Mammary epithelial cell (primary cell): ENCODE results near the gene SLC35D2.

Experiments
- EZH2 ChIP-seq: IDR thresholded peaks from 2 replicates; pipeline ENCODE4 v1.6.1; 2012; ENCODE audit warnings: low read length, inconsistent platforms, borderline replicate concordance
- TF ChIP-seq, protein P1 (sequence below), 2 donors: IDR thresholded peaks in 1 of 2; conservative IDR thresholded peaks in 1 of 2; 2 replicates each; pipeline ENCODE4 v1.5.1; 2011 to 2012; ENCODE audit warnings: inconsistent platforms in 2 of 2, low read length in 2 of 2, mild to moderate bottlenecking in 2 of 2, control low read depth in 1 of 2, low read depth in 1 of 2; ENCODE audit not compliant: insufficient read depth in 1 of 2; ENCODE audit errors: extremely low read depth in 1 of 2

DNA sequence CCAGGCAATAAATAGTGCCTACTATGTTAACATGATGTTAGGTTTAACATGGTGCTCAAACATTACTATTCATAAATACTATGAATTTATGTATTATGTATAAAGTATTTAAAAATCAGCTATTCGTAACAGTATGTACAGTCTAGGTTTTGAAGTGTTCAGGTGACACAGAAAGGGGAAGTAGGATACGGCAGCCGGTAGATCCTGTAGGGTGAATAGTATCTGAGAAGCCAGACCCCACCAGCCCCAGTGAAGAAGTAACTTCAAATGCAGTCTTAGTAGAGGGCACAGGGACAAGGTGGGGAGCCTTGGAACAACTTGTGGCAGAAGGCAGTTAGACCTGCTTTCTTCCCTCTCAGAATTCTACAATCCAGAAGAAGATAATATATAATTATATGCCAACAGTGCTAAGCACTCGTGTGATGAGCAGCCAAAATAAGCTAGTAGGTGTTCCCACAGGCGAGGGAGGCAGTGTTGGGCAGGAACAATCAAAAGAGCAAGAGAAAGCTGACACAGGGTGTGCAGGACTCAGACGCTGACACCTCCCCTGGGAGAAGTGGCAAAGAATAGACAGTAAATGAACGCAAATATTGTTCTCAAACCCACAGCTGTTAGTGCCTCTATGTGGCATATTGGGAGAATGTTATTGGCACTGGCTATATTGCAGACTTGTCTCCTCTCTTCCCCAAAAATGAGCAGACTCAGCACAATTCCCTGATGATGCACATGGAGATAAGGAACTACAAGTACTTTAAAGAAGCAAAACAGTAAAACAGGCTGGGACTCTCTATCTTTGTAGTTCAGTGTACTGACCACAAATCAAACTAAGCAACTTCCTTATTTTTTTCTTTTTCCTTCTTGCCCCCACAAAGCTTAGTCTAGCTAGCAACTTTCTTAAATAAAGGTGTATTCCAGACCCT is 30.1 kb upstream of the SLC35D2 start:
- TF ChIP-seq, protein P1, sequence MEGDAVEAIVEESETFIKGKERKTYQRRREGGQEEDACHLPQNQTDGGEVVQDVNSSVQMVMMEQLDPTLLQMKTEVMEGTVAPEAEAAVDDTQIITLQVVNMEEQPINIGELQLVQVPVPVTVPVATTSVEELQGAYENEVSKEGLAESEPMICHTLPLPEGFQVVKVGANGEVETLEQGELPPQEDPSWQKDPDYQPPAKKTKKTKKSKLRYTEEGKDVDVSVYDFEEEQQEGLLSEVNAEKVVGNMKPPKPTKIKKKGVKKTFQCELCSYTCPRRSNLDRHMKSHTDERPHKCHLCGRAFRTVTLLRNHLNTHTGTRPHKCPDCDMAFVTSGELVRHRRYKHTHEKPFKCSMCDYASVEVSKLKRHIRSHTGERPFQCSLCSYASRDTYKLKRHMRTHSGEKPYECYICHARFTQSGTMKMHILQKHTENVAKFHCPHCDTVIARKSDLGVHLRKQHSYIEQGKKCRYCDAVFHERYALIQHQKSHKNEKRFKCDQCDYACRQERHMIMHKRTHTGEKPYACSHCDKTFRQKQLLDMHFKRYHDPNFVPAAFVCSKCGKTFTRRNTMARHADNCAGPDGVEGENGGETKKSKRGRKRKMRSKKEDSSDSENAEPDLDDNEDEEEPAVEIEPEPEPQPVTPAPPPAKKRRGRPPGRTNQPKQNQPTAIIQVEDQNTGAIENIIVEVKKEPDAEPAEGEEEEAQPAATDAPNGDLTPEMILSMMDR (conservative IDR thresholded peaks at IDR 0.05 in 1 of 2, IDR thresholded peaks at IDR 0.05 in 1 of 2; ENCODE audit: extremely low read depth in 1 of 2, insufficient read depth in 1 of 2, low read depth in 1 of 2, low read length in 2 of 2): no peak
- no peak for TF ChIP-seq EZH2
